NOMO-1 treated with DMSO at 0.1 percent for 48 hours (cell line): ENCODE measurements around the gene GPR42.
A peak's percentile ranks its signal among the peaks of the same experiment; 100 is the strongest.
"Not testable (repeated sequence)": the region's sequence is repeated elsewhere in the genome, so short reads cannot be mapped to it uniquely, and the experiment has no call there.

ENCODE experiments used
- DNase-seq: peaks from one replicate; lab custom pipeline; 2025; ENCODE audit not compliant: unreplicated experiment; lab: John Stamatoyannopoulos, UW

The GPR42 gene

GRCh38 chr19:35392742-35393715 lies 22.2 kb downstream of the GPR42 start:
- DNase-seq, result no peak

- DNase-seq, result no peak
Measured at GRCh38 chr19:35395382-35396199, 24.7 kb downstream of the GPR42 start.

- no peak for DNase-seq
Measured at GRCh38 chr19:35396240-35396885, 25.5 kb downstream of the GPR42 start.

- DNase-seq, result no peak
Measured at GRCh38 chr19:35397064-35397463, 26.2 kb downstream of the GPR42 start.

- DNase-seq, result no peak
Measured at GRCh38 chr19:35398570-35398969, 27.7 kb downstream of the GPR42 start.

GRCh38 chr19:35399231-35399630 lies 28.4 kb downstream of the GPR42 start:
- DNase-seq, result no peak

DNA sequence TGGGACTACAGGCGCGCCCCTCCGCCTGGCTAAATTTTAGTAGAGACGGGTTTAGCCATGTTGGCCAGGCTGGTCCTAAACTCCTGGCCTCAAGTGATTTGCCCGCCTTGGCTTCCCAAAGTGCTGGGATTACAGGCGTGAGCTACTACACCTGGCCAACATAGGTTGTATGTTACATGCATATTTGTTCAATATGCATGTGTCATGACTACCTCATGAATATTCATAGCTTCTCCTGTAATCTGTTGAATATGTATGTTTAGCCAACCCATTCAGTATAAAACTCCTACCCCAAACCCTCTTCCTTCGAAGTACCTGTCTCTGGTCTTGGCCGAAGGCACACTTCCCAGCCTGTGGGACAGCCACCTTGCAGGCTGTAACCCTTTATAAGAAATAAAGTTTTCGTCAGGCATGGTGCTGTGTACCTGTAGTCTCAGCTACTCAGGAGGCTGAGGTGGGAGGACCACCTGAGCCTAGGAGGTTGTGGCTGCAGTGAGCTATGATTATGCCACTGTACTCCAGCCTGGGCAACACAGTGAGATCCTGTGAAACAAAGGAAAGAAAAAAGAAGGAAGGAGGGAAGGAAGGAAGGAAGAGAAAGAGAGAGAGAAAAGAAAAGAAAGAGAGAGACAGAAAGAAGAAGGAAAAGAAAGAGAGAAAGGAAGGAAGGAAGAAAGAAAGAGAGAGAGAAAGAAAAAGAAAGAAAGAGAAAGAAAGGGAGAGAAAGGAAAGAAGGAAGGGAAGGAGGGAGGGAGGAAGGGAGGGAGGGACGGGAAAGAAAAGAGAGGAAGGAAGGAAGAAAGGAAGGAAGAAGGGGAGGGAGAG lies 29.3 kb downstream of the GPR42 start:
- no peak for DNase-seq

- DNase-seq, result no peak
Measured at GRCh38 chr19:35400773-35401100, 29.9 kb downstream of the GPR42 start.

- DNase-seq, result not testable (repeated sequence)
Measured at GRCh38 chr19:35401416-35401815, 30.5 kb downstream of the GPR42 start.

GRCh38 chr19:35403116-35403760 lies 32.4 kb downstream of the GPR42 start:
- no peak for DNase-seq

DNA sequence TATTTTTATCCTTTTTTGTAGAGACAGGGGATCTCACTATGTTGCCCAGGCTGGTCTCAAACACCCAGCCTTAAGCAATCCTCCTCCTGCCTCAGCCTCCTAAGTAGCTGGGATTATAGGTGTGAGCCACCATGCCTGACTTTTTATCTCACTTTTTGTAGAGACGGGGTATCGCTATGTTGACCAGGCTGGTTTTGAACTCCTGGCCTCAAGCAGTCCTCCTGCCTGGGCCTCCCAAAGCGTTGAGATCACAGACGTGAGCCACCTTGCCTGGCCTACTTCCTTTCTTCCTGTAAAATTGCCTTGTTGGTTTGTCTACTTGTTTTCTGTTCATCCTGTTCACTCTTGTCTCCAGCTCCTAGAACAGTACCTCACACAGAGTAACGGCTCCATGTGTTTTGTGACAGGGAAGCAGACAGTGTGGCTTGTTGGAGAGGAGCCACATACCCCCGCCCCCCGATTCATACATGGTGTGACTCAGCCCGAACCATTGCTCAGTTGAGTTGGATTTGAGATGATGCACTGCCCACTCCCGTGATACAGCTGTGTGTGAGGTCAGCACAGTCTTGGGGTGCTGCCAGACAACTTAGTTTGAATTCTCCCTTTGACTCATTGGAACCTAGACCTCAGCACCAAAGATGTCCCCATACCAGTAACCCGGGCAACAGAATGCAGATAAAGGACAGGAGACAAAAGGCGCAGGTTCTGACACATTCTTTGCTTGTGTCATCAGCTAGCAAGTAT lies 34.2 kb downstream of the GPR42 start:
- no peak for DNase-seq

GRCh38 chr19:35407619-35408018 lies 36.8 kb downstream of the GPR42 start:
- DNase-seq, result no peak

- peak; percentile 32 for DNase-seq
Measured at GRCh38 chr19:35408284-35409171, 37.7 kb downstream of the GPR42 start.

- no peak for DNase-seq
Measured at GRCh38 chr19:35409191-35409590, 38.3 kb downstream of the GPR42 start.

- no peak for DNase-seq
Measured at GRCh38 chr19:35410487-35410886, 39.6 kb downstream of the GPR42 start.

GRCh38 chr19:35414442-35414841 lies 43.6 kb downstream of the GPR42 start:
- DNase-seq, result no peak

GRCh38 chr19:35416331-35416730 lies 45.5 kb downstream of the GPR42 start:
- DNase-seq, result no peak

GRCh38 chr19:35417278-35417677 lies 46.4 kb downstream of the GPR42 start:
- no peak for DNase-seq
